ENCODE data around the gene TBC1D12.
A peak's percentile ranks its signal among the peaks of the same experiment; 100 is the strongest.
"Not testable (repeated sequence)": the region's sequence is repeated elsewhere in the genome, so short reads cannot be mapped to it uniquely, and the experiment has no call there.

The TBC1D12 gene

DNA sequence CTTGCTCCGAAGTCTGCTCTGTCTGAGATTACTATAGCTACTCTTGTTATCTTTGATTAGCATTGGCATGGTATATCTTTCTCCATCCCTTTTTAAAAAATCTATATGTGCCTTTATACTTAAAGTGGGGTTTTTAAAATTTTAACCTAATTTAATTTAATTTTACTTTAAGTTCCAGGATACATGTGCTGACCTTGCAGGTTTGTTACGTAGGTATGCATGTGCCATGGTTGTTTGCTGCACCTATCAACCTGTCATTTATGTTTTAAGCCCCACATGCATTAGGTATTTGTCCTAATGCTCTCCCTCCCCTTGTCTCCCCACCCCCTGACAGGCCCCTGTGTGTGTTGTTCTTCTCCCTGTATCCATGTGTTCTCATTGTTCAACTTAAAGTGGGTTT lies 54.6 kb downstream of the TBC1D12 start:
- no peak for DNase-seq (ENCODE audit: low read depth in 3 of 3)

DNA sequence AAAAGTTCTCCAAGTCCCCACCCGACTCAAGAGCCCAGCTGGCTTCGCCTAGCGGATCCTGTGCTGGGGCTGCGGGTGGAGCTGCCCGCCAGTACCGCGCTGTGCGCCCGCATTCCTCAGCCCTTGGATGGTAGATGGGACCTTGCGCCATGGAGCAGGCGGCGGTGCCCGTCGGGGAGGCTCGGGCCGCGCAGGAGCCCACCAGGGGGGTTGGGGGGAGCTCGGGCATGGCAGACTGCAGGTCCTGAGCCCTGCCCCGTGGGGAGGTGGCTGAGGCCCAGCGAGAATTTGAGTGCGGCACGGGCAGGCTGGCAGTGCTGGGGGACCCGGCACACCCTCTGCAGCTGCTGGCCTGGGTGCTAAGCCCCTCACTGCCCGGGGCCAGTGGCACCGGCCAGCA lies 57.0 kb downstream of the TBC1D12 start:
- DNase-seq (ENCODE audit: low read depth in 3 of 3) = no peak

DNA sequence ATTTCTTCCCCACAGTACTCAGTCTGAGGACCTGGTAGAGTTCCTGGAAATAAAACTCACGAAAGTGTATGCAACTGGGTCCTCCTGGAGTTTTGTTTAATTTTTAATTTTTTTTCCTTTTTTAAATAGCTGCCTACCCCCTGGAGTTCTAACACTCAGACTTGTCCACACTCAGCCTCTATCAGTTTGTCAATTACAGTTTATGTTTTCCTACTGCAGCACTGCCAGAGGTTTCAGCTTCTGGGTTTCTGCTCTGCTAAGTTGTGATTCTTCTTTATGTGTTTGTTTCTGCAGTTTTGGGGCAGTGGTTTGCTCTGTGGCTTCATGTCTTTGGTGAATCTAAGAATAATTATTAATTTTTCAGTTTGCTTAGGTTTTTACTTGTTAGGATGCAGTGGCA lies 59.2 kb downstream of the TBC1D12 start:
- DNase-seq (ENCODE audit: low read depth in 3 of 3) = no peak

DNA sequence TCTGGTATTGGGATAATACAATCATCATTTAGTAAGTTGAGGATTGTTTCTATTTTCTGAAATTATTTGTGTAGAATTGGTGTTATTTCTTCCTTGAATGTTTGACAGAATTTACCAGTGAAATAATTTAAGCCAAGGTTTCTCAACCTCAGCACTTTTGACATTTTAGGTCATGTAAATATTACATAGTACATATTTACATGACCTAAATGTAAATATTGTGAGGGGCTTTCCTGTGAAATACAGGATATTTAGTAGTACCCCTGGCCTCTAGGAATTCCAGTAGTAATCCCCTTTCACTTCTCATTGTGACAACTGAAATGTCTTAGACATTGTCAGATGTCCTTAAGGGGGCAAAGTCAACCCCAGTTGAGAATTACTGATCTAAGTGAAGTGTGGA lies 59.8 kb downstream of the TBC1D12 start:
- no peak for DNase-seq (ENCODE audit: low read depth in 3 of 3)

DNA sequence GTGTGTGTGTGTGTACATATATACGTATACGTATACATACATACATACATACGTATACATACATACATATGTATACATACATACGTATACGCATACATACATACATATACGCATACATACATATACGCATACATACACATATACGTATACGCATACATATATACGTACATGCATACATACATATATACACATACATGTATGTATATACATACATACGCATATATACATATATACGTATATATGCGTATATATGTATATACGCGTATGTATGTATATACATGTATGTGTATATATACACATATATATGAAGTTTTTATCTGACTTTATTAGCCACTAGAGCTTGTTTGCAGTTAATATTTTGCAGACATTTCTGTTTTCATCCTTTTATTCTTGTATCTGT lies 63.3 kb downstream of the TBC1D12 start:
- DNase-seq (ENCODE audit: low read depth in 3 of 3) = no peak

DNA sequence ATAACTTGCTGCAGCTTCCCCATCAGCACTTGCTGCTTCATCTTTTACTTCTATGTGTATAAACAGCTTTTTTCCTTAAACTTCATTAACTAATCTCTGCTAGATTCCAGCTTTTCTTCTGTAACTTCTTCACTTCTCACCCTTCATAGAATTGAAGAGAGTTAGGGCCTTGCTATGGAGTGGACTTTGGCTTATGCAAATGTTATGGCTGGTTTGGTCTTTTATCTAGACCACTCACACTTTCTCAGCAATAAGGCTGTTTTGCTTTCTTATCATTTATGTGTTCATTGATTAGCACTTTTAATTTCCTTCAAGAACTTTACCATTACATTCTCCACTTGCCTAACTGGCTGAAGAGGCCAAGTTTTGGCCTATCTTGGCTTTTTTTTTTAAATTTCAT lies 79.1 kb downstream of the TBC1D12 start:
- DNase-seq (ENCODE audit: low read depth in 3 of 3) = no peak

DNA sequence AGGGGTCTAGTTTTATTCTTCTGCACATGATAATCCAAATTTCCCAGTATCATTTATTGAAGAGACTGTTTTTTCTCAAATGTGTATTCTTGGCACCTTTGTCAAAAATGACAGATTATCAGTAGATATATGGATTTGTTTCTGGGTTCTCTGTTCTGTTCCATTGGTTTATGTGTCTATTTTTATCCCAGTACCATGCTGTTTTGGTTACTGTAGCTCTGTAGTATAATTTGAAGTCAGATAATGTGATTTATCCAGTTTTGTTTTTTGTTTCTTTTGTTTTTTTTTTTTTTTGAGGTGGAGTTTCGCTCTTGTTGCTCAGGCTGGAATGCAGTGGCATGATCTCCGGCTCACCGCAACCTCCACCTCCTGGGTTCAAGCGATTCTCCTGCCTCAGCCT lies 81.6 kb downstream of the TBC1D12 start:
- DNase-seq (ENCODE audit: low read depth in 3 of 3) = no peak

DNA sequence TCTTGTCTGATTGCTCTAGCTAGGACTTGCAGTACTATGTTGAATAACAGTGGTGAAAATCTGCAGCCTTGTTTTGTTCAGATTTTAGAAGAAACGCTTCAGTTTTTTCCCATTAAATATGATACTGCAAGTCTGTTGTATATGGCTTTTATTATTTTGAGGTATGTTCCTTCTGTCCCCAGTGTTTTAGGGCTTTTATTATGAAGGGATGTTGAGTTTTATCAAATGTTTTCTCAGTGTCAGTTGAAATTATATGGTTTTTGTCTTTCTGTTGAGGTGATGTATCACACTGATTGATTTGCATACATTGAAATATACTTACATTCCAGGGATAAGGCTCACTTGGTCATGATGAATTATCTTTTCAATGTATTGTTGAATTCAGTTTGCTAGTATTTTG lies 82.8 kb downstream of the TBC1D12 start:
- no peak for DNase-seq (ENCODE audit: low read depth in 3 of 3)

DNA sequence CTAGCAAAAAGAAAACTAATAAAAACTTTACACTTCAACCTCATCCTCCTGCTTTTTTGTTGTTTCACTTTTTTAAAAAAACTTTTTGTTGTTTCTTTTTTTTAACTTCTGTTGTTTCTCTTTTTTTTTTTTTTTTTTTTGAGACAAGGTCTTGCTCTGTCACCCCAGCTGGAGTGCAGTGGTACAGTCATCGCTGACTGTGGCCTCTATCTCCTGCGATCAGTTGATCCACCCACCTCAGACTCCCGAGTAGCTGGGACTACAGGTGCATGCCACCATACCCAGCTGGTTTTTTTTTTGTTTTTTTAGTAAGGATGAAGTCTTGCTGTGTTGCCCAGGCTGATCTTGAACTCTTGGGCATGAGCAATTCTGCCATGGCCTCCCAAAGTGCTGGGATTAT lies 85.2 kb downstream of the TBC1D12 start:
- DNase-seq (ENCODE audit: low read depth in 3 of 3) = no peak

DNA sequence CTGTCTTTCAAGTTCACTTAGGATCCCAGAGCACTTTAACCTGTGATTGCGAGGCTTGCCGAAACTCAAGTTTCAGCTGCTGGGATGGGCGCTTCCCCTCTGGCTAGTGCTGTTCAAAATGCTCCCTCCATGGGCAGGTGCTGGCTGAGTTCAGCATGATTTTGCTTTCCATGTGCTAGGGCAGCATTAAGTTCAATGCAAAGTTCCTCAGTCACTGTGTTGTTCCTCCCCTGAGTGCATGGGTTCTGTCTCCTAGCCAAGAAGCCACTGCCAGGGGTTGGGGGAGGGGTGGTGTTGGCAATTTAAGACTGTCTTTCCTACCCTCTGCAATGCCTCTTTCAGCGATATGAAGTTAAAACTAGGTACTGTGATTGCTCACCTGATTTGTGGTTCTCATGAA lies 86.8 kb downstream of the TBC1D12 start:
- DNase-seq (ENCODE audit: low read depth in 3 of 3) = no peak

DNA sequence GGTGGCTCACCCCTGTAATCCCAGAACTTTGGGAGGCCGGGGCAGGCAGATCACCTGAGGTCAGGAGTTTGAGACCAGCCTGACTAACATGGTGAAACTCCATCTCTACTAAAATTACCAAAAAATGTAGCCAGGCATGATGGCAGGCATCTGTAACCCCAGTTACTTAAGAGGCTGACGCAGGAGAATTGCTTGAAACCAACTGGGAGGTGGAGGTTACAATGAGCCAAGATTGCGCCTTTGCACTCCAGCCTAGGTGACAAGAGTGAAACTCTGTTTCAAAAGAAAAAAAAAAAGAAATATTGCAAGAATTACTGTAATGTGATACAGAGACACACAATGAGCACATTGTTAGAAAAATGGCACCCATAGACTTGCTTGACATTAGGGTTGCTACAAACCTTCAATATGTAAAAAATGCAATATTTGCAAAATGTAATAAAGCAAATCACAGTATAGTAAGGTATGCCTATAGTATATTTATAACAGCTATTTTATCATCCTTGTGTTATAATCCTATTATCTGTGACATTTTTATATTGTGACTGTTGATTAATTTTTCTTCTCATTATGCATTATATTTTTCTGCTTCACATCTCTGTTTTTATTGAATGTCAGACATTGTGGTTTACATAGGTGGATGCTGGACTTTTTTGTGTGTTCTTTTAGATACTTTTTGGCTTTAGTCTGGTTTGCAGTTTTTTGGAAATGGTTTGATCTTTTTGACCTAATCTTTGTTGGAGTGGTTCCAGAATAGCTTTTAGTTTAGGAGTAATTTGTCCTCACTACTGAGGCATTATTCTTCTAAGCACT lies 87.8 kb downstream of the TBC1D12 start:
- no peak for DNase-seq (ENCODE audit: low read depth in 3 of 3)

DNA sequence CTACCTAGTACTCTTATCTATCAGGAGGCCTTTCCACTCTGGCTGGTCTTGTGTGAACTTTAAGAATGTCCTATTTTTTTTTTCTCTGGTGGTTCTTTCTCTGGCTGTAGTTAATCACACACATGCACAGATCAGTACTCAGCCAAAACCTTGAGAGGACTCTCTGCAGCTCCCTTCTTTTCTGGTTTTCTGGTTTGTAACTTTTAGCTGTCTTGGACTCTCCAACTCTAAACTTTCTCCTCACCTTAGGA lies 88.4 kb downstream of the TBC1D12 start:
- DNase-seq (ENCODE audit: low read depth in 3 of 3) = no peak

DNA sequence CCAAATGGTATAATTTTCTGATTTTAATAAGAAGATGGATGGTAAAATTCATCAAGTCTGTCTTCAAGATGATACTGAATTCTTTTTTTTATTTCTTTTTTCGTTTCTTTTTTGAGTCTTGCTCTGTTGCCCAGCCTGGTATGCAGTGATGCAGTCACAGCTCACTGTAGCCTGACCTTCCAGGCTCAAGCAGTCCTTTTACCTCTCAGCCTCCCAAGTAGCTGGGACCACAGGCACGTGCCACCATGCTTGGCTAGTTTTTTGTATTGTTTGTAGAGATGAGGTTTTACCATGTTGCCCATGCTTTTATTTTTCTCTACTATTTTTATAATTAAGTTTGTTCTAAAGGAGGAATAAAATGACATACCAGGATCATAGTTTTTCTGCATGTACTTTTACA lies 91.1 kb downstream of the TBC1D12 start:
- no peak for DNase-seq (ENCODE audit: low read depth in 3 of 3)

DNA sequence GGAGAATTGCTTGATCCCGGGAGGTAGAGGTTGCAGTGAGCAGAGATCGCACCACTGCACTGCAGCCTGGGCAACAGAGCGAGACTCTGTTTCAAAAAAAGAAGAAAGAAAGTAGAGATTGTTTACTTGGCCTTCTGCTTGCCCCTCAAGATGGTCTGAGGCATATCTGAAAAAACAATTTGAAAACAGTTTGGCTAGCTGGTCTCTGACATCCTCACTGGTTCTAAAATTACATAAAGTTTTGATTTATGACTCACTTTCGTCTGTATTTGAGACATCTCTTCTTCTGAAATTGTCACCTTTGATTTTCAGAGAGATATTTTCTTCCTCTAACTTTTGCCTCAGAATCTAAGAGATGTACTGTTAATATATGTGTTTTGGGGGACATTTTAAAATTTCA lies 93.7 kb downstream of the TBC1D12 start:
- no peak for DNase-seq (ENCODE audit: low read depth in 3 of 3)

DNA sequence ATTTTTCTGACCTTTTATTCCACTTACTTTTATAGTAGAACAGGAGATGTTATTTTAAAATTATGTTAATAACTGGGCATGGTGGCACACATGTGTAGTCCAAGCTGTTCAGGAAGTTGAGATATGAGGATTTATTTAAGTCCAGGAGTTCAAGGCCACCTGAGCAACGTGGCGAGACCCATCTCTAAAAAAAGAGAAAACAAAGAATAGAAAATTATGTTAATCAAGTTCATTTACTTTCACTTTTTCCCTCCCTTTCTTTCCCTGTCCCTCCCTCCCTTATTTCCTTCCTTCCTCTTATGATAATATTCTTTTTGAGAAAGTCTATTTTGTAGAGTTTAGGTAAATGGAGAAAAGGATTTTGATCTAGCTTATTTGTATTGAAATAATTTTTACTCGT lies 94.3 kb downstream of the TBC1D12 start:
- DNase-seq (ENCODE audit: low read depth in 3 of 3) = no peak

DNA sequence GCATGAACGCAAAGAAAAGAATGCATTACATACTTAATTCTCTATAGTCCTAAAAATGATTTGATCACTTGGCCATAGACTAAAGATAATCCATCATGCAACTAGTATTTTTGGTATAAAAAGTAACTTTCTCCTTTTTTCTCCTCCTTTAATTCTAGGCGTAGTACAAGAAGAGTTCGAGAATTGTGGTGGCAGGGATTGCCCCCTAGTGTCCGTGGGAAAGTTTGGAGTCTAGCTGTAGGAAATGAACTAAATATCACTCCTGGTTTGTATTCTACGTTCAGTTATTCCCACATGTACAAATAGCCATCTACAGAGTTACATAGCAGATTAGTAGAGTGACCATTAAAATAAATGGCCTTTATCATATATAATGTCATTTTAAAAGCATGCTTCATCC lies 97.7 kb downstream of the TBC1D12 start:
- DNase-seq (ENCODE audit: low read depth in 3 of 3) = no peak

DNA sequence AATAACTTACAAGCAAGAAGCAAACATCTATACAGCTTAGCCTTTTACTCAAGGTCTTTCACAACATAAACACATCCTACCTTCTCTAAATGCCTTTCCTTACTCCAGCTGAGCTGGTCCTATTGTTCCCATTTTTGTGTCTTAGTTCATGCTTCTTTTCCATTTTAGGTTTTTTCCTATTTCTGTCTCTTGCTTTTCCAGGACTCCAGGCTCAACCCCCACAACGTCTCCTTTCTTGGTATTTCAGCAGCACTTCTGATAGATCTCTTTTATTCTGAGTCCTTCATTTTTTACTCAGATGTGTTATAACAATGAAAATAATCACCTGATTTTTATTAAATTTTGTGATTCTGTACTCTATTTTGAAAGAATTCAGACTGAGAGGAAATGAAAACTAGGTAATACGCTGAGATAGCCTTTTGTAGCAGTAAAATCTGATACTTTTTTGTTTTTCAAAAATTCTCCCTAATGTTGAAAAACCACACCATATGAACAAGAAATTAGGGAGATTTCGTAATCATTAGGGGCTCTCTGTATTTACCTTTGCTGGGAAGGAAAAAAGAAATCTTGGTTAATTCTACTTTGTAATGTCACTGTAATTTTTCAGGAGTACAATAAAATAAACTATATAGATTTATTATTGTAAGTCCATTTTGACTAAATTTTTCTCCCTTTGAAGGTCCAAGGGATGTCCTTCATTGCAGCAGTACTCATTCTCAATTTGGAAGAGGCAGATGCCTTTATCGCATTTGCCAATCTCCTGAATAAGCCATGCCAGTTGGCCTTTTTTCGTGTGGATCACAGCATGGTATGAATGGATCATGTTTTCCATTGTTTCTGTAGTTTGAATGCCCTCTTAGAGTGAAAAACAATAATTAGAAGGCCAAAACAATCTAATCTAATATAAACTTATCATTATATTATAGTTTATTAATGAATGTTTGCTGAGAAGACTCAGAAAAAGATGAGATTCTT lies 119.2 kb downstream of the TBC1D12 start:
- DNase-seq (ENCODE audit: low read depth in 3 of 3) = no peak

DNA sequence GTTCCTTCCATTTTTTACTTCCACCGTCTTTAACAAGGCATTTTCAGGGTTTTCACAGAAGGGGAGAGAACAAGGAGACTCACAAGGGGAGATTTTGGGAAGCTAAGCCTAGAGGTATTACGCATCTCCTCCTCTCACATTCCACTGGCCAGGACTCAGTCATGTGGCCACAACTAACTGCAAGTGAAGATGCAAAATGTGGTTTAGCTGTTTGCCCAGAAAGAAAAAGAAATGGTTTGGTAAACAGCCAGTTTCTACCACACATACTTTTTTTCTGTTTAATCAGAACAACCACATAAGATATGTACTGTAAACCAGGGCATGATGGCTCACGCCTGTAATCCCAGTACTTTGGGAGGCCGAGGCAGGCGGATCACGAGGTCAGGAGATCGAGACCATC lies 121.8 kb downstream of the TBC1D12 start:
- no peak for DNase-seq (ENCODE audit: low read depth in 3 of 3)

DNA sequence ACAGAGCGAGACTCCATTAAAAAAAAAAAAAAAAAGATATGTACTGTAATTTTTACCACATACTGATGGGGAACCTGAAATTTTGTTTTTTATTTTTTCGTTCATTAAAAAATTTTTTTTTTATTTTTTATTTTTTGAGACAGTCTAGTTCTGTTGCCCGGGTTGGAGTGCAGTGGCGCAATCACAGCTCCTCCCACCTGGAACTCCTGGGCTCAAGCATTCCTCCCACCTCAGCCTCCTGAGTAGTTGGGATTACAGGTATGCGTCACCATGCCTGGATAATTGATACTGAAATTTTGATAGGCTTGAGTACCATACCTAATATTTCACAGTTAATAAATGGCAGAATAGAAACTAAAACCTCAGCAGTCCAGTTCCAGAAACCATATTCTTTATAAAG lies 122.4 kb downstream of the TBC1D12 start:
- no peak for DNase-seq (ENCODE audit: low read depth in 3 of 3)

DNA sequence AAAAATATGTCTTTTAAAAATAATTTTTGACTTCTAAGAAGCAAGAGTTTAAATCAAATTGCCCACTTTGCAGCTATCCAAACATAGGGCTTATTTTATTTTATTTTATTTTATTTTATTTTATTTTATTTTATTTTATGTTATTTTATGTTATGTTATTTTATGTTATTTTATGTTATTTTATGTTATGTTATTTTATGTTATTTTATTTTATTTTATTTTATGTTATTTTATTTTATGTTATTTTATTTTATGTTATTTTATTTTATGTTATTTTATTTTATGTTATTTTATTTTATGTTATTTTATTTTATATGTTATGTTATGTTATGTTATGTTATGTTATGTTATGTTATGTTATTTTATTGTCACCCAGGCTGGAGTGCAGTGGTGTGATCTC lies 129.2 kb downstream of the TBC1D12 start:
- not testable (repeated sequence) for DNase-seq (ENCODE audit: low read depth in 3 of 3)

DNA sequence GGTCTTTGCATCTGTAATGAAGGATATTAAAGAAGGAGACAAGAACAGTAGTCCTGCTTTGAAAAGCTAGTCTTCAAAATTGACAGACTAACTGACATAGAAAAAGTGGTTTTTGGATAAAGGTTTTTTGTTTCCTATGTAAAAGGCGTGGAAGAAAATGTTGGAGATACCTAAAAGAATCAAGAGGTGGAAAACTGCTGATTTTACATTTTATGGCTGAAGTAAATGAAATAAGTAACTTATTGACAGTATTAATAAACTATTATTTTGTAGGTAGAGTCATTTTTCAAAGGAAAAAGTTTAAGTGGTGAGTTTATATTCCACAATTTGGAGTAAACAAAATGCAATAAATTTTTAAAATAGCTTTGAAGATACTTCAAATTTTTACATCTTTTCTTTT lies 130.7 kb downstream of the TBC1D12 start:
- no peak for DNase-seq (ENCODE audit: low read depth in 3 of 3)

DNA sequence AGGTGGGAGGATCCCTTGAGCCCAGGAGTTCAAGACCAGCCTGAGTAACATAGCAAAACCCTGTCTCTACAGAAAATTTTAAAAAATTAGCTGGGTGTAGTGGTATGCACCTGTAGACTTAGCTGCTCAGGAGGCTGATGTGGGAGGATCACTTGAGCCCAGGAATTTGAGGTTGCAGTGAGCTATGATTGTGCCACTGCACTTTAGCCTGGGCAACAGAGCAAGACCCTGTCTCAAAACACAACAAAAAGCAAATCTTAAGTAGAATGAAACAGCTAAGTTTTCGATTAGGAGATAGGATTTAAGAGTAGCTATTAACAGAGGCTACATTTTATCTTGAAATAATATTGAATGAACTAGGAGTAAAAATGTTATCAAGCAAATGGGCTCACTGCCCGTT lies 139.9 kb downstream of the TBC1D12 start:
- DNase-seq (ENCODE audit: low read depth in 3 of 3) = not testable (repeated sequence)

DNA sequence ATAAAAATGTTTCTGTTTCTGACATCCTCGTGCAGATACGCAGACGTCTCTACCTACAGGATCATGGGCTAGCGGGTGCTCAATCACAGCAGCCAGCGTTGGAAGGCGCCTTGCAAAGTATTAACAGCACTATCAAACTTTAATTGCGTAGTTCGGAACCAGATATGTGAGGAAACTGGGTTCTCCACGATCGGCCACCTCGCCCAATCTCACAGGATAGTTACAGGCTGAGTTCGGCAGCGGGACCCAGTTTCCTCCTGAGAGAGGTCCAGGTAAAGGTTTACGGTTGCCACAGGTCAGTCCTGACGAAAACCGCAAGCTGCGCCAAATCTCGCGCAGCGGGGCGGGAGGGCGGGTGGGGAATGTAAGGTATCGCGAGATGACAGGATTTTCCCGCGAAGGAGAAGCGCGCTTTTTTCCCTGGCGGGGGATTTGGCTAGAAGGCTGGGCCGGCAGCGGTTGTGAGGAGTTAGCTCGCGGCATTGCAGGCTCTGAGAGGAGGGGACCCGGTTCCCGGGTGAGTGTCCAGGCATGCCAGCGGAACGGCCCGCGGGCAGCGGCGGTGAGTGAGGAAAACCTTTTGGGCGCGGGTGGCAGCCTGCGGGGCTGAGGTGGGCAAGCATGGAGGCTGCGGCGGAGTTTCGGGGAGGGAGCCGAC lies 143.2 kb downstream of the TBC1D12 start, which contains the start of gene HELLS:
HELLS (plus strand) TSS at position 398 of the 658 bp plus-strand sequence; CDS start at position 532, 134 bp downstream.
- peak; percentile 69 to 78 (median 72) for DNase-seq (ENCODE audit: low read depth in 3 of 3)
